GM20431 (cell line): ENCODE results near the gene ABHD16A.

ENCODE experiments used
- in situ Hi-C: fragments of 300-500 bp; cut with MseI, MboI; formaldehyde crosslinking; loops from one replicate; pipeline ENCODE4 v1.15.0; 2020; ENCODE audit warnings: low sequenced_read_pairs; ENCODE audit not compliant: unreplicated experiment

The ABHD16A gene

GRCh38 chr6:31702819-31703716 lies at the start of gene ABHD16A:
ABHD16A (minus strand) TSS chr6:31703324; CDS start chr6:31703281, 43 bp downstream.
- in situ Hi-C loops, result no loop called here

GRCh38 chr6:31752739-31753319 lies 49.7 kb upstream of the ABHD16A start:
- in situ Hi-C loops, result no loop called here

GRCh38 chr6:31750411-31751022 lies 47.4 kb upstream of the ABHD16A start:
- in situ Hi-C loops, result no loop called here

- in situ Hi-C loops, result no loop called here
These were observed 46.3 kb upstream of the ABHD16A start for GRCh38 chr6:31749301-31750036.

- in situ Hi-C loops, result no loop called here
These were observed 41.3 kb upstream of the ABHD16A start for GRCh38 chr6:31744422-31744821.

GRCh38 chr6:31742894-31743293 lies 39.8 kb upstream of the ABHD16A start:
- in situ Hi-C loops, result no loop called here

GRCh38 chr6:31741815-31742214 lies 38.7 kb upstream of the ABHD16A start:
- in situ Hi-C loops, result no loop called here

- in situ Hi-C loops, result no loop called here
These were observed 37.5 kb upstream of the ABHD16A start for GRCh38 chr6:31740397-31741223.

GRCh38 chr6:31739639-31740396 lies 36.7 kb upstream of the ABHD16A start, which contains the start of gene MSH5:
MSH5 (plus strand) TSS chr6:31740005; CDS start chr6:31740467, 462 bp downstream.
- in situ Hi-C loops, result no loop called here

GRCh38 chr6:31737991-31738979 lies 35.2 kb upstream of the ABHD16A start:
- in situ Hi-C loops, result no loop called here

- in situ Hi-C loops, result no loop called here
These were observed 34.3 kb upstream of the ABHD16A start for GRCh38 chr6:31737315-31737990.

GRCh38 chr6:31736768-31737314 lies 33.7 kb upstream of the ABHD16A start:
- in situ Hi-C loops, result no loop called here

GRCh38 chr6:31736021-31736767 lies 33.1 kb upstream of the ABHD16A start, which contains the start of gene CLIC1:
CLIC1 (minus strand) TSS chr6:31736530; CDS start chr6:31736300, 230 bp downstream.
- in situ Hi-C loops, result no loop called here

GRCh38 chr6:31734821-31735406 lies 31.8 kb upstream of the ABHD16A start:
- in situ Hi-C loops, result no loop called here

- in situ Hi-C loops, result no loop called here
These were observed 31.2 kb upstream of the ABHD16A start for GRCh38 chr6:31734247-31734820.
